Karpas-422 (cell line): ENCODE data around the gene DVL2. TPM values are rescaled to one million over a fixed set of nuclear protein-coding genes. Genes with fewer than 3 reads are reported as not detected.

Source experiments
- DNase-seq: peaks from one replicate; pipeline ENCODE4 v3.0.0-alpha.2; 2015
- H2AFZ ChIP-seq: fragments of 200-600 bp; sonication (generic); 2 replicates; pipeline ENCODE4 v1.6.1; 2014; ENCODE audit warnings: antibody characterized with exemption, low read length, mixed read lengths
- H3K27ac ChIP-seq: fragments of 200-600 bp; sonication (generic); 2 replicates; pipeline ENCODE4 v1.5.1; 2014; ENCODE audit warnings: mild to moderate bottlenecking, low read length, moderate library complexity
- H3K27me3 ChIP-seq: fragments of 200-600 bp; sonication (generic); 2 replicates; pipeline ENCODE4 v1.6.1; 2014; ENCODE audit warnings: low read length, mixed read lengths
- H3K36me3 ChIP-seq: fragments of 200-600 bp; sonication (generic); 2 replicates; pipeline ENCODE4 v1.6.1; 2014; ENCODE audit warnings: low read length, mixed read lengths; ENCODE audit not compliant: insufficient read depth
- H3K4me1 ChIP-seq: fragments of 200-600 bp; sonication (generic); 2 replicates; pipeline ENCODE4 v1.6.1; 2014; ENCODE audit warnings: mild to moderate bottlenecking, low read length, mixed read lengths
- H3K4me2 ChIP-seq: fragments of 200-600 bp; sonication (generic); 2 replicates; pipeline ENCODE4 v1.6.1; 2014; ENCODE audit warnings: low read length, low read depth, mild to moderate bottlenecking; ENCODE audit not compliant: poor library complexity, severe bottlenecking
- H3K4me3 ChIP-seq: fragments of 200-600 bp; sonication (generic); 2 replicates; pipeline ENCODE4 v1.5.1; 2014; ENCODE audit warnings: mild to moderate bottlenecking, antibody characterized with exemption, low read length, mixed read lengths
- H3K79me2 ChIP-seq: fragments of 200-600 bp; sonication (generic); 2 replicates; pipeline ENCODE4 v1.6.1; 2014; ENCODE audit warnings: mild to moderate bottlenecking, low read length, mixed read lengths
- H3K9ac ChIP-seq: fragments of 200-600 bp; sonication (generic); 2 replicates; pipeline ENCODE4 v1.6.0; 2014; ENCODE audit warnings: low read length
- H3K9me2 ChIP-seq: fragments of 200-600 bp; sonication (generic), shearing (Covaris generic); replicated peaks from 2 replicates; pipeline ENCODE4 v1.6.0; 2014; ENCODE audit warnings: mild to moderate bottlenecking, low read length, moderate library complexity; ENCODE audit not compliant: insufficient read depth
- H3K9me3 ChIP-seq: fragments of 300-700, 200-600 bp; sonication (generic); 2 replicates; pipeline ENCODE4 v1.6.1; 2014; ENCODE audit warnings: low read length, mixed read lengths
- H4K20me1 ChIP-seq: fragments of 200-600 bp; sonication (generic); 2 replicates; pipeline ENCODE4 v1.6.1; 2014; ENCODE audit warnings: mild to moderate bottlenecking, antibody characterized with exemption, low read length, low read depth; ENCODE audit not compliant: insufficient read depth
- total RNA-seq: library from RNA; depleted of rRNA; stranded (reverse); fragments of >200 nt; shearing (Covaris generic); gene quantifications from 2 replicates; pipeline ENCODE4 v1.2.3, GENCODE V29; 2014; ENCODE audit warnings: low replicate concordance

Gene DVL2
- total RNA-seq, 1 experiment from 2014 or later: 75.2 TPM

GRCh38 chr17:7221278-7222092 is 12.8 kb downstream of the DVL2 start:
- no peaks in the 10 kb centered on the region for H3K27me3 ChIP-seq
- H3K9me3 ChIP-seq: no peaks in the 10 kb centered on the region
- H2AFZ ChIP-seq: no peak overlapping the region
- peak overlapping the region; percentile 95 for H3K9ac ChIP-seq
- H4K20me1 ChIP-seq: peaks cover 7% of the 10 kb centered on the region; the same call in 1 of the 2 replicates
- H3K4me2 ChIP-seq: peak overlapping the region; percentile 98
- H3K36me3 ChIP-seq: peaks cover 11% of the 10 kb centered on the region
- no peaks in the 10 kb centered on the region for H3K9me2 ChIP-seq
- DNase-seq: peak; percentile 57
- H3K79me2 ChIP-seq: peaks cover 16% of the 10 kb centered on the region
- H3K4me3 ChIP-seq: peak overlapping the region; percentile 88; the same call in 1 of the 2 replicates
- H3K27ac ChIP-seq: peak overlapping the region; percentile 56
- H3K4me1 ChIP-seq: peaks cover 60% of the 10 kb centered on the region

GRCh38 chr17:7220593-7221277 is 13.6 kb downstream of the DVL2 start:
- peaks cover 67% of the 10 kb centered on the region for H3K4me1 ChIP-seq
- no peaks in the 10 kb centered on the region for H3K9me3 ChIP-seq
- no peaks in the 10 kb centered on the region for H3K27me3 ChIP-seq
- peaks cover 8% of the 10 kb centered on the region; the same call in 1 of the 2 replicates for H3K36me3 ChIP-seq
- H4K20me1 ChIP-seq: peaks cover 7% of the 10 kb centered on the region; the same call in 1 of the 2 replicates
- H3K4me3 ChIP-seq: peak overlapping the region; percentile 88
- H3K79me2 ChIP-seq: peaks cover 24% of the 10 kb centered on the region
- H2AFZ ChIP-seq: no peak overlapping the region
- no peaks in the 10 kb centered on the region for H3K9me2 ChIP-seq
- H3K27ac ChIP-seq: peak overlapping the region; percentile 87
- peak overlapping the region; percentile 95 for H3K9ac ChIP-seq
- DNase-seq: peak; percentile 89
- peak overlapping the region; percentile 98 for H3K4me2 ChIP-seq

- Histone ChIP-seq H3K9me2 (no peaks in the 10 kb centered on the region), H3K4me2 (peak within 1 kb of the TSS; percentile 98), H2AFZ (peak within 1 kb of the TSS; percentile 80; the same call in 1 of the 2 replicates), H3K4me1 (peaks cover 74% of the 10 kb centered on the region), H4K20me1 (peaks cover 10% of the 10 kb centered on the region; the same call in 1 of the 2 replicates), H3K9me3 (no peaks in the 10 kb centered on the region), H3K9ac (peak within 1 kb of the TSS; percentile 95), H3K4me3 (peak within 1 kb of the TSS; percentile 88), H3K27ac (peak within 1 kb of the TSS; percentile 87), H3K79me2 (peaks cover 30% of the 10 kb centered on the region), H3K27me3 (no peaks in the 10 kb centered on the region), H3K36me3 (peaks cover 8% of the 10 kb centered on the region; the same call in 1 of the 2 replicates)
- DNase-seq: peak; percentile 93
Measured at GRCh38 chr17:7219812-7220592, 14.3 kb downstream of the DVL2 start, which contains the start of the genes ACADVL and DLG4. ACADVL (plus strand) TSS chr17:7219938; CDS start chr17:7219985, 47 bp downstream. DLG4 (minus strand) TSS chr17:7219836.

- peak overlapping the region; percentile 98 for H3K4me2 ChIP-seq
- H3K9me2 ChIP-seq: no peaks in the 10 kb centered on the region
- peak overlapping the region; percentile 95 for H3K9ac ChIP-seq
- DNase-seq: no peak
- H3K4me1 ChIP-seq: peaks cover 78% of the 10 kb centered on the region
- H4K20me1 ChIP-seq: peaks cover 10% of the 10 kb centered on the region; the same call in 1 of the 2 replicates
- peaks cover 30% of the 10 kb centered on the region for H3K79me2 ChIP-seq
- H3K9me3 ChIP-seq: no peaks in the 10 kb centered on the region
- H2AFZ ChIP-seq: peak overlapping the region; percentile 80; the same call in 1 of the 2 replicates
- peaks cover 8% of the 10 kb centered on the region; the same call in 1 of the 2 replicates for H3K36me3 ChIP-seq
- peak overlapping the region; percentile 88 for H3K4me3 ChIP-seq
- H3K27me3 ChIP-seq: no peaks in the 10 kb centered on the region
- peak overlapping the region; percentile 87 for H3K27ac ChIP-seq
Measured at GRCh38 chr17:7219229-7219811, 15.0 kb downstream of the DVL2 start.

- peak overlapping the region; percentile 95; the same call in 1 of the 2 replicates for H3K9ac ChIP-seq
Measured at GRCh38 chr17:7218758-7219157, 15.6 kb downstream of the DVL2 start.

GRCh38 chr17:7218166-7218565 is 16.2 kb downstream of the DVL2 start:
- H3K9me2 ChIP-seq: no peaks in the 10 kb centered on the region
- H2AFZ ChIP-seq: no peak overlapping the region
- H3K36me3 ChIP-seq: peaks cover 4% of the 10 kb centered on the region; the same call in 1 of the 2 replicates
- H4K20me1 ChIP-seq: peaks cover 19% of the 10 kb centered on the region; the same call in 1 of the 2 replicates
- no peak for DNase-seq
- H3K4me2 ChIP-seq: peak overlapping the region; percentile 73
- H3K27ac ChIP-seq: peak overlapping the region; percentile 87
- peak overlapping the region; percentile 91 for H3K4me3 ChIP-seq
- peaks cover 40% of the 10 kb centered on the region for H3K79me2 ChIP-seq
- H3K4me1 ChIP-seq: peaks cover 84% of the 10 kb centered on the region
- H3K9ac ChIP-seq: peak overlapping the region; percentile 83
- H3K27me3 ChIP-seq: no peaks in the 10 kb centered on the region
- H3K9me3 ChIP-seq: no peaks in the 10 kb centered on the region

More at GRCh38 chr17:7218758-7219157, 15.6 kb downstream of the DVL2 start:
- Histone ChIP-seq H3K4me1 (peaks cover 82% of the 10 kb centered on the region), H3K27ac (peak overlapping the region; percentile 87), H3K9me3 (no peaks in the 10 kb centered on the region), H3K36me3 (peaks cover 8% of the 10 kb centered on the region; the same call in 1 of the 2 replicates), H2AFZ (no peak overlapping the region), H3K79me2 (peaks cover 34% of the 10 kb centered on the region), H3K4me3 (peak overlapping the region; percentile 88; the same call in 1 of the 2 replicates), H4K20me1 (peaks cover 13% of the 10 kb centered on the region; the same call in 1 of the 2 replicates), H3K9me2 (no peaks in the 10 kb centered on the region), H3K4me2 (peak overlapping the region; percentile 98), H3K27me3 (no peaks in the 10 kb centered on the region)
- DNase-seq: no peak
